HG03442 (cell line): ENCODE results near the gene LITAFD.
"Not testable (repeated sequence)": the region's sequence is repeated elsewhere in the genome, so short reads cannot be mapped to it uniquely, and the experiment has no call there.

Experiments
- ATAC-seq: cut with Tn5 transposase; IDR thresholded peaks from one replicate; pipeline ENCODE4 v1.9.1; 2021; ENCODE audit warnings: mild to moderate bottlenecking, moderate library complexity; ENCODE audit not compliant: unreplicated experiment

Gene LITAFD

GRCh38 chr16:8916541-8917225, 34.5 kb downstream of the LITAFD start:
- ATAC-seq: no peak

DNA sequence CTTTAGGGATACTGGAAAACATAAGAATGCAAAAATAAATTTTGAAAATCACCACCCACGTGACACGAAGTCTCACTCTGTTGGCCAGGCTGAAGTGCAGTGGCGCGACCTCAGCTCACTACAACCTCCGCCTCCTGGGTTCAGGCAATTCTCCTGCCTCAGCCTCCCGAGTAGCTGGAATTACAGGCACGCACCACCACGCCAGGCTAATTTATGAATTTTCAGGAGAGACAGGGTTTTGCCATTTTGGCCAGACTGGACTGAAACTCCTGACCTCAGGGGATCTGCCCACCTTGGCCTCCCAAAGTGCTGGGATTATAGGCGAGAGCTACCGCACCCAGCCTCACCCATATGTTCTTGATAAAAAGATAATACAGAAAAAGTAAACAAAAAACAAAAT, 35.2 kb downstream of the LITAFD start:
- ATAC-seq: not testable (repeated sequence)

DNA sequence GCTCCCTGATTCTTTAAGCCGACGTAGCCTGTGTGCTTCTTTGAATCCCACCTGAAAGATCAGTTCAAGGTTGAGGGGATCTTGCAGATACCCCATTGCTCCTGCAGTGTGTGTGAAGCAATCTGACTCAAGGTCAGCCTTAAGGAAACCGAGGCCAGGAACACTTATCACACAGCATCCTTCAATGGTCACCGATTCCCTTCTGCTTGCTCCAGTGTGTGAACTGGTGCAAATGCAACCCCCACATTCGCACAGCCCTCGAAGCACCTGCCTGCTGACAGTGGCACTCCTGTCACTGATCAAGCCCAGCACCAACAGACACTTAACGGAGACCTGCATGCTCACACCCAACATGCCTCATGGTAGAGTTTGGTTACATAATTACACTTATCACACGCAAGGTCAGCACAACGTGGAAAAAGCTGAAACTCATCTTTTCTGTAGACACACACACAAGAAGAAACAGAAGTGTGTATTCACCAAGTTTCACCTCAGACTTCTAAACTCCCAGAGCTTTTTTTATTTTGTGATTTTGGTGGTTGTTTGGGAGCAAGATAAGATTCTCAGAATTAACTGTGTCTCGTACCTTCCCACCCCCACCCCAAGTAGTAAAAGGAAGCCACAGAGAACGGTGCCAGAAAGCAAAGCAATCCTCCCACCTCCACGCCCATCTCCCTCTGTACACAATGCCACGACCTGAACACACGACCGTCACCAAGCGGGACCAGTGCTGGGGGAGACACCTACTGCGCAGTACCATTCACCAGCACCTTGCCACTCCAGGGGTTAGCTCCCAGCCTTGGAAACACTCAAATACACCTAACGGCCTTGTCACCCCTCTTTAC, 37.2 kb downstream of the LITAFD start:
- no peak for ATAC-seq

DNA sequence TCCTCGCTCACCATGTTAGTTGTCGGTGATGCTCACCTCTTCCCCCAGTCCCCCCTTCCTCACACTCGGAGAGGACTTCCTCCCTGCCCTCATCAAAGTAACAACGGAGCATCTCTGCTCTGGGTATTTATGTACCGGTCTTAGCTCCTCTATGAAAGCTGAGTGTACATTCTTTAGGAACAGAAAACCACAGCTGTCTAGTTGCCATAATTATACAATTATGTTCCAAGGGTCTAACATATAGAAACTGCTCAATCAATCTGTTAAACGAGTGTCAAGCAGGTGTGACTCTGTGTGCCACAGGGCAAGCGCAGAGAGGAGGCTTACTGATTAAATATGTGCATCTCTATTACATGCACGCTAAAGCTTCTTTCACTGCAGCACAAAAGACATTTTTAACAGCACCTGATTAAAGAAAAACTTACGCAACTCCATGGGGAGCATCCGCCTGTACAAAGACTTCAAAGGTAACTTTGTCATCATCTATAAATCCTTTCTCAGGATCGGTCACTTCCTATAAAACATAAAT, 37.8 kb downstream of the LITAFD start:
- no peak for ATAC-seq

DNA sequence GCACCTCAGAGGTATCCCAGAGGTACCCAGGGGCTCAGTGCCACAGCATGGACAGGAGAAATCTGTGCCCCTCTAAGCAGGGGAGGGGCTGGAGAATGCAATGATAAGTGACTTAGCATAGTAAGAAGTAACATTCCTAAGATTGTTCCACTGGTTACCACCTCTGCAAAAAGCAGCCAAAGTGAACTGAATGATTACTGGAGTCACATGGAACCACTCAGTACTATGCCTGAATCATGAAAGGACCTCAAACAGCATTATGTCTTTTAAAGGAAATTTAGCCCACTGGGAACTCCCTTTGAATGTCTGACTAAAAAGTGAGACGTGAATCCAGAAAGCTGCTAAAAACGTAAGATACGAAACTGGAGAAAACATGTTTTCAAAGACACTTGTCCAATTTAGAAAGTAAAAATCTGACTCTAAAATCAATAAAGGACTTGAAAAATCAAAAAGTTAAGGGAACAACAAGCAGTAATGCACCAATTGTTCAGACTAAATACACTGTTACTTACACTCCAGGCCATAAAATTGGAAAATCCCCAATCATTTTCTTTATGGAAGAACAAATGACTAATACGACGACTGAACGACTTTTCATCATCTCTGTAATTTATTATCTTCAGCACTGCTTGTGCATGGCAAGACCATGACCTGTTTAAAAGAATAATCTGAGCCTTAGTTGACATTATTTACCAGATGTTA, 38.6 kb downstream of the LITAFD start:
- no peak for ATAC-seq

- no peak for ATAC-seq
Measured at GRCh38 chr16:8921347-8921984, 39.3 kb downstream of the LITAFD start.

DNA sequence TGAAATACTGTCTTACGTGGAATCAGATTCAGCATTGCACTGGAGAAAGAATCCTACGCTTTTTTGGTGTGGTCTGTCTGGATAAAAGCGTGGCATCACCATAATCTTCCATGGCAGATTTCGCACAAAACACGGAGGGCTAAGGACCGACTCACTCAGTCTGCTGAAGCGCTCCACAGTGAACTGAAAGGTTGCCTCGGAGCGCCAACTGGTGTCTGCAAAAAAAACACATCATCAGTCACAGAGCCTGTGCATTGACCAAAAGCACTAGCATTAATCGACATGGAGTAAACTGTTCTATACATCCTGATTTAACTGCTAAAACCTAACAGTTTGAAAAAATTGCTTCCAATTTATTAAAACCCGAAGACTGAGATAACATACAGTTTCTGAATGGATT, 41.0 kb downstream of the LITAFD start:
- ATAC-seq: no peak

DNA sequence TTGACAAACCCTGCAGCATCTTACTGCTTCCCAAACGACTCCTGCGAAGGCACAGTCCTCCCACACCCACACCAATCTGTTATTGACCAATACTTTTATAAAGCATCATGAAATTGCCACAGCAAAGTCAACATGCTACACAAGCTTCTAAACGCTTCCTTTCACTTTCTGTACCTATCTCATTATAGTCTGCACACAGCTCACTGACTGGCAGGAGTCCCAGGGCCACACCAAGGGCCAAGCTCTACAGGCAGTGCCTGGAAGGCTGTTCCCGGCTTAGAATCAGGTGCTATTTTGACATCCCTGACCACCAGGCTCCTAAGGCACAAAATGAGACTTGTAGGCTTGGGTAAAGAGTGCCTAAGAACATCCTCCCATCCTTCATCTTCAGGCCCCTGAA, 42.1 kb downstream of the LITAFD start:
- no peak for ATAC-seq

- no peak for ATAC-seq
Measured at GRCh38 chr16:8925455-8925854, 43.3 kb downstream of the LITAFD start.

GRCh38 chr16:8926827-8927226, 44.7 kb downstream of the LITAFD start:
- no peak for ATAC-seq

DNA sequence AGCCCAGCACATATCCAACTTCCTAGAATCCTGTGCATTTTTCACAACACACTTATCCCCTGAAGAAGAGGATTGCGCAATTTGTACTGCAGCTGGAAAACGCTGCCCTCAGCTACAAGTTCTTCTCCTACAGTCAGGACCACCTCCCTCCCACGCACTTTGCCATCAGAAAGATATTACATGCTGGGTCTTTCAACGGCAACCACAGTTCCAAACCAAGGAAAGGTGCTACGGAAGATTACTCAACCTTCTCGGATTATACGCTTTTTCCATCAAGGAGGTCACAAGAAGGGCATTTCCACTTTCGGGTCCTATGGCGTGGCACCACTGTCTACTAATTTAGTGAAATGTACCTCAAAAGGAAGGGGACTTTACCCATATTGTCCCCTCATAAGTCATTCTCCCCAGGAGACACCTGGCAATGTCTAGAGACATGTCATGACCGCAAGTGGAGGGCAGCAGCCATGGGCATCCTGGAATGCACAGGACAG, 46.4 kb downstream of the LITAFD start:
- peak; percentile 47 for ATAC-seq

GRCh38 chr16:8929086-8929748, 47.1 kb downstream of the LITAFD start:
- ATAC-seq: peak; percentile 44

- ATAC-seq: no peak
Measured at GRCh38 chr16:8931859-8932258, 49.7 kb downstream of the LITAFD start.

DNA sequence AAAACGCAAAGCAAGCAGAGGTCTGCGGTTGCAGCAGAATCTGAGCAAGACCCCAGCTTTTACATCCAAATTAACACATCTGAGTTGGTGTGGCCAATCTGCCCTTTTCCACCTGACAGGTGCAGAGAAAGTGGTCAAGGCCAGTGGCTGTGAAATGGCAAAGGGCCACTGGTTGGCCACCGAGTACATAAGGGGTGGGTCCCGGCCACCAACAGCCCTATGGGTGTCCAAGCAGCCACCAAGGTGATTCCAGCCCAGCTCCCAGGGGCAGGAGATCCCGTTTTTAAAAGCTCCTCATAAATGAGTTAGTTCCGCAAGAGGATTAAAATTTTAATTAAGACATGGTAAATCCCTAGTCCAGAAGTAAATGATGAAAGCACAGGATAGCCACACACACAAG, 52.5 kb downstream of the LITAFD start:
- no peak for ATAC-seq
